HG02885 (cell line): ENCODE results near the gene SDE2.
"Not testable (repeated sequence)": the region's sequence is repeated elsewhere in the genome, so short reads cannot be mapped to it uniquely, and the experiment has no call there.

Experiments used
- ATAC-seq: cut with Tn5 transposase; IDR thresholded peaks from one replicate; pipeline ENCODE4 v1.9.1; 2021; ENCODE audit warnings: mild to moderate bottlenecking; ENCODE audit not compliant: unreplicated experiment, poor library complexity

SDE2 gene

GRCh38 chr1:225979421-225979820 is 19.7 kb downstream of the SDE2 start:
- ATAC-seq: no peak

GRCh38 chr1:225977937-225978748 is 21.0 kb downstream of the SDE2 start:
- ATAC-seq: peak; percentile 61

- not testable (repeated sequence) for ATAC-seq
Observed at GRCh38 chr1:225975146-225975545, 24.0 kb downstream of the SDE2 start.

GRCh38 chr1:225974454-225974853 is 24.7 kb downstream of the SDE2 start:
- ATAC-seq: no peak

GRCh38 chr1:225973158-225973557 is 26.0 kb downstream of the SDE2 start:
- ATAC-seq: no peak

- no peak for ATAC-seq
Observed at GRCh38 chr1:225972344-225973152, 26.6 kb downstream of the SDE2 start.

GRCh38 chr1:225970592-225971157 is 28.5 kb downstream of the SDE2 start:
- ATAC-seq: not testable (repeated sequence)

- not testable (repeated sequence) for ATAC-seq
Observed at GRCh38 chr1:225969751-225970150, 29.4 kb downstream of the SDE2 start.

GRCh38 chr1:225965231-225965630 is 33.9 kb downstream of the SDE2 start:
- no peak for ATAC-seq

GRCh38 chr1:225963735-225964530 is 35.2 kb downstream of the SDE2 start:
- ATAC-seq: no peak

- peak; percentile 84 for ATAC-seq
Observed at GRCh38 chr1:225962440-225962975, 36.6 kb downstream of the SDE2 start.

GRCh38 chr1:225961659-225962439 is 37.3 kb downstream of the SDE2 start:
- no peak for ATAC-seq

GRCh38 chr1:225958041-225958440 is 41.1 kb downstream of the SDE2 start:
- ATAC-seq: no peak

- ATAC-seq: no peak
Observed at GRCh38 chr1:225954753-225955152, 44.4 kb downstream of the SDE2 start.

GRCh38 chr1:225953315-225953714 is 45.8 kb downstream of the SDE2 start:
- ATAC-seq: no peak

GRCh38 chr1:225950905-225951497 is 48.1 kb downstream of the SDE2 start:
- no peak for ATAC-seq

GRCh38 chr1:225949041-225949440 is 50.1 kb downstream of the SDE2 start:
- ATAC-seq: no peak

- ATAC-seq: no peak
Observed at GRCh38 chr1:225946803-225947202, 52.3 kb downstream of the SDE2 start.

GRCh38 chr1:225946082-225946620 is 53.0 kb downstream of the SDE2 start:
- no peak for ATAC-seq
